Activated CD4-positive, alpha-beta T cell treated with anti-CD3 and anti-CD28 coated beads, Interleukin-2, amount 10 ng/mL, durations not matched to agents 24 days and 14 days (primary cell): ENCODE measurements around the gene GLS. TPM values are rescaled to one million over a fixed set of nuclear protein-coding genes. Genes with fewer than 3 reads are reported as not detected.
A peak's percentile ranks its signal among the peaks of the same experiment; 100 is the strongest.
"Not testable (repeated sequence)": the region's sequence is repeated elsewhere in the genome, so short reads cannot be mapped to it uniquely, and the experiment has no call there.

Source experiments
- DNase-seq: peaks from one replicate; pipeline ENCODE4 v3.0.0; 2022
- H3K27ac Mint-ChIP-seq: one replicate; pipeline ENCODE4 v1.8.0; 2022; ENCODE audit warnings: mild to moderate bottlenecking, mixed read lengths
- H3K27me3 Mint-ChIP-seq: one replicate; pipeline ENCODE4 v1.8.0; 2022; ENCODE audit warnings: mixed read lengths
- H3K36me3 Mint-ChIP-seq: one replicate; pipeline ENCODE4 v1.8.0; 2022; ENCODE audit warnings: low read depth, mild to moderate bottlenecking, mixed read lengths
- H3K4me1 Mint-ChIP-seq: one replicate; pipeline ENCODE4 v1.8.0; 2021; ENCODE audit warnings: mixed read lengths
- H3K4me3 Mint-ChIP-seq: one replicate; pipeline ENCODE4 v1.8.0; 2022; ENCODE audit warnings: mild to moderate bottlenecking, moderate library complexity, mixed read lengths
- H3K9me3 Mint-ChIP-seq: one replicate; pipeline ENCODE4 v1.8.0; 2021; ENCODE audit warnings: mixed read lengths
- intact Hi-C: fragments of 100-400 bp; cut with micrococcal nuclease; formaldehyde crosslinking; loops from one replicate; pipeline ENCODE4 v1.15.1; 2023
- total RNA-seq: library from RNA; stranded (reverse); gene quantifications from 2 replicates; pipeline ENCODE4 v1.2.3, GENCODE V29; 2022

The GLS gene
- total RNA-seq, 1 donor from 2014 or later: 266 TPM

GRCh38 chr2:190993292-190993643, 112.6 kb downstream of the GLS start:
- H3K27me3 Mint-ChIP-seq: no peaks in the 10 kb centered on the region
- H3K36me3 Mint-ChIP-seq: peaks cover 86% of the 10 kb centered on the region
- H3K27ac Mint-ChIP-seq: peak overlapping the region; percentile 79
- intact Hi-C loops: no loop called here
- peaks cover 61% of the 10 kb centered on the region for H3K4me1 Mint-ChIP-seq
- no peak for DNase-seq
- H3K4me3 Mint-ChIP-seq: no peak overlapping the region
- H3K9me3 Mint-ChIP-seq: peaks cover 9% of the 10 kb centered on the region

DNA sequence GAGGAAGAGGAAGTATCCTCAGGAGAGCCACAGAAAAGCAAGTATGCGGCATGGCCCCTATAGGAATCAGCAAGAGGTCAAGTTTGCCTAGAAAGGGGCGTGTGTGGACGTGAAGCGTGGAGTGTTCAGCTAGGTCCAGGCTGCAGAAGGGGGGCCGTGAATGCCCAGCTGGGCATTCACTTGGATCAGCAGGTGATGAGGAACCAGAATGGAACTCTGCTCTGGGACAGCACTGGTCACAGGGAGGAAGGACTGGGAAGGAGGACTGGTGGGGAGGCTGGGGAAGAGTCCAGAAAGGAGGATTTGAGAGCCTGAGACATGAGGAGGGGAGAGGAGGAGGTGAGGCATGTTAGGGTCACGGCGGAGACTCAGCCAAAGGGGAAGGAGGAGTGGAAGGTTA, 113.5 kb downstream of the GLS start:
- Mint-ChIP-seq H3K36me3 (peaks cover 84% of the 10 kb centered on the region), H3K4me1 (peaks cover 63% of the 10 kb centered on the region), H3K27me3 (no peaks in the 10 kb centered on the region), H3K27ac (peak overlapping the region; percentile 79), H3K4me3 (no peak overlapping the region), H3K9me3 (peaks cover 9% of the 10 kb centered on the region)
- no peak for DNase-seq
- intact Hi-C loops: no loop called here

GRCh38 chr2:190995315-190995714, 114.7 kb downstream of the GLS start:
- not testable (repeated sequence) for H3K9me3 Mint-ChIP-seq

DNA sequence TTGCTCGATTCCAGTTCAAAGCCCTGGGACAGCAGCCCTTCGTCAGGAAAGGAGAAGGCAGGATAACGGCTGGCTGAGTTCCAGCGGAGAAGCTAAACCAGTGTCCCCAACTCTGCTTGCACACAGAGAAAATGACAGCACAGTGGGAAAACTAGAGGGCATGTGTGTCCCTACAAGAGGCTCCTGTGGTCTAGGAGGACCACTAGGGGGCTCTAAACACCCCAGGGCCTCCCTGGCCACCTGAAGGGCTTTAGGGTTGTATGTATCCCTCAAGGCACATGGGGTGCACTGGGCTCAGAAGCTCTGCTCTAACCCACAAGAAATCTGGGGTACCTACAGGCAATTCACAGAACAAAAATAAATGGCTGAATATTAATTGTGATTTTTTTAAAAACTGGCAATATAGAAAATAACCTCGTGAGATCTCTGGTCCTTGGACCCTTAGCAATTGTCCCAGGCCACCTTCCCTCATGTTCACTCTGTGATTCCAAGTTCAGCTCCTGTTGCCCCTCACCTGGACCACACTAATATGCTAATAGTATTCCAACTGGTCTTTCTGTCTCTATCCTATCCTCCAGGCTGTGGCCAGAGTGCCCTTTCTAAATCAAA, 115.8 kb downstream of the GLS start:
- peak; percentile 73 for DNase-seq
- H3K27ac Mint-ChIP-seq: peak overlapping the region; percentile 77
- H3K36me3 Mint-ChIP-seq: peaks cover 88% of the 10 kb centered on the region
- H3K4me3 Mint-ChIP-seq: peak overlapping the region; percentile 45
- H3K4me1 Mint-ChIP-seq: peaks cover 78% of the 10 kb centered on the region
- peaks cover 9% of the 10 kb centered on the region for H3K9me3 Mint-ChIP-seq
- H3K27me3 Mint-ChIP-seq: no peaks in the 10 kb centered on the region
- intact Hi-C loops: loop anchor here (1.0 to 2.0 kb wide), 2 partner anchors 16 to 34 kb away; no protein-coding TSS in a partner anchor

More at GRCh38 chr2:190995315-190995714, 114.7 kb downstream of the GLS start:
- peaks cover 86% of the 10 kb centered on the region for H3K36me3 Mint-ChIP-seq
- peak overlapping the region; percentile 77 for H3K27ac Mint-ChIP-seq
- H3K27me3 Mint-ChIP-seq, H3K4me3 Mint-ChIP-seq, intact Hi-C loops: not testable (repeated sequence)
- peak; percentile 59 for DNase-seq
- H3K4me1 Mint-ChIP-seq: peaks cover 69% of the 10 kb centered on the region

DNA sequence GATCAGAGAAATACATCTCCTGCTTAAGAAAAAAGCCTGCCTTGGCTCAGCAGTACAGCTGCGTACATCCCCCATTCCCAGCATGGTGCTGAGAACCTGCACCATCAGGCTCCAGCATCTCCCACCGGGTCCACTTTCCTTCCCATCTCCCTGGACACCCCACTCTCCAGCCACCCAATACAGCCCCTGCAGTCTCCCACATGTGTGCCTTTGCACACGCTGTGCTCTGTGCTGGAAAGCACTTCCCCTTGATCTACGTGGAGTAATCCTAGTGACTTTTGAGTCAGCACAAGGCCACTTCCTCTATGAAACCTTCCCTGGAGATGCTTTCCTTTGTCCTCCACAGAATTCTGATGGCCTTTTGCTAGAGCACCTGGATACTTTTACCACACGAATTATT, 116.3 kb downstream of the GLS start:
- intact Hi-C loops: loop anchor here (1.0 to 2.0 kb wide), 2 partner anchors 16 to 33 kb away; no protein-coding TSS in a partner anchor
- Mint-ChIP-seq H3K4me1 (peaks cover 82% of the 10 kb centered on the region), H3K27ac (peak overlapping the region; percentile 77), H3K9me3 (peaks cover 9% of the 10 kb centered on the region), H3K4me3 (peak overlapping the region; percentile 45), H3K27me3 (no peaks in the 10 kb centered on the region), H3K36me3 (peaks cover 92% of the 10 kb centered on the region)
- DNase-seq: peak; percentile 55

- Mint-ChIP-seq H3K4me1 (peaks cover 82% of the 10 kb centered on the region), H3K27ac (peak overlapping the region; percentile 77), H3K27me3 (no peaks in the 10 kb centered on the region), H3K9me3 (peaks cover 9% of the 10 kb centered on the region), H3K4me3 (peak overlapping the region; percentile 45), H3K36me3 (peaks cover 92% of the 10 kb centered on the region)
- DNase-seq: no peak
- intact Hi-C loops: loop anchor here (2.0 kb wide), 1 partner anchor 15 kb away; no protein-coding TSS in a partner anchor
These were observed 117.0 kb downstream of the GLS start for GRCh38 chr2:190997526-190998113.

DNA sequence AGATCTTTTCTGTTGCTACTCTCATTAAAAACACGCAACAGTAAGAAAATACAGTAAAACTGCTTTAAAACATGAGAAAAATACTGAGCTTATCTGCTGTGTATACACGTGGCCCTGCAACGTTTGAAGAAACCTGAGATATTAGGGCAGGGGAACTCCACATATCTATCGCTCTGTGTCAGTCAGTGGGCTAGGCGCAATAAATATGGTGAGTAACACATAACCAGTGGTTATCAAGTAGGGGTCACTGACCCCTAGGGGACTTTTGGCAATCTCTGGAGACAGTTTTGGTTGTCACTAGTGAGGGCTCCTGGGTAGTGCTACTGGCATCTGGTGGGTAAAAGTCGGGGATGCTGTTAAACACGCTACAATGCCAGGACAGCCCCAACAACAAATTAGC, 118.4 kb downstream of the GLS start:
- peaks cover 83% of the 10 kb centered on the region for H3K4me1 Mint-ChIP-seq
- DNase-seq: peak; percentile 54
- H3K27me3 Mint-ChIP-seq: no peaks in the 10 kb centered on the region
- intact Hi-C loops: no loop called here
- no peak overlapping the region for H3K4me3 Mint-ChIP-seq
- peaks cover 9% of the 10 kb centered on the region for H3K9me3 Mint-ChIP-seq
- peak overlapping the region; percentile 77 for H3K27ac Mint-ChIP-seq
- H3K36me3 Mint-ChIP-seq: peaks cover 94% of the 10 kb centered on the region

DNA sequence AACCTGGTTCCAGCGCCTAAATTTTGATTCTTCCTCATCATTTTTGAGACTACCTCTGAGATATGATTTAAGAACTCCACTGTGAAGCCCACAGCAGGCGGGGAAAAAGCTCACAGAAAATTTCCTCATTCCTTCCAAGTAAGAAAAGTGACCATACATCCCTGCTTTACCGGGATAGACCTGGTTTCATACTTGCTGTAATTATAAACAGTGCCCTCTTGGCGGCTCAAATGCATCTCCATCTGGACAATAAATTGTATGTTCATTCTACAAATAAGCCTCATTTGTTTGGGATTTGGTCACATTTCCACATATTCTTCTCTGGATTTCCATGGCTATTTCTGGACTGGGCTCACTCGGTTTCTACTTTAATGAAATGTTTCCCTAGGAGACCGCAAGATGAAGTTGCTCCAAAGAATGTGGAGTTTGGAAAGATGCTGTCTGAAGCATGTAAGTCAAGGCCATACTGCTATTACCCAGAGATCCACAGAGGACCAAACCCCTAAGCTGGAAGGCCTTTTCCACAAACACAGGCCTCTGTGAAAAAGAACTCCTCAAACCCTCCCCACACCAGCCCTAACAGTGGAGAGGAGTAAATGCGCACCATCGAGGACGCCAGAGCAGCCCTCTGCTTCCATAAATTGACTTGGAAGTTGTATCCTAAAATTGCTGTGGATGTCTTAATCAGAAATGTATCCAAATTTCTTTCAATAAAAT, 119.5 kb downstream of the GLS start:
- H3K27me3 Mint-ChIP-seq: no peaks in the 10 kb centered on the region
- H3K9me3 Mint-ChIP-seq: peaks cover 14% of the 10 kb centered on the region
- intact Hi-C loops: loop anchor here (5.0 kb wide), 1 partner anchor 33 kb away; no protein-coding TSS in a partner anchor
- H3K4me3 Mint-ChIP-seq: no peak overlapping the region
- peaks cover 97% of the 10 kb centered on the region for H3K36me3 Mint-ChIP-seq
- peak overlapping the region; percentile 77 for H3K27ac Mint-ChIP-seq
- H3K4me1 Mint-ChIP-seq: peaks cover 85% of the 10 kb centered on the region
- DNase-seq: no peak

DNA sequence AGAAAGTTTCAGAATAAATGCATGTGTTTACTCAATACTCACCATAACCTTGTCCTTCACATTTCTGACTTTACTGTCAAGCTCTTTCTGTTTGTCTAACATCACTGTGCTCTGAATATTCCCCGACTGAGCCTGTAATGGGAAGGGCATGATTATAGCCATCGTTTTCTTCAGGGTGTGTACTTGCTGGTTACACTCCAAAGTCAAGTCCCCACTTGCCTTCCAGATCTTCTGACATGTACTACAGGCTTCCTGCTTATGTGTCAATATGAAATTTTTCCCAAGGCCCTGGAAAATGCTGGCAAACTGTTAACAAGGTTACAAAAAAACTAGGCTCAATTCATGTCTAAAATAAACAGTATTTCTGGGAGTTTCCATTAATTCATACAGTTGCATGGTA, 120.4 kb downstream of the GLS start:
- H3K27ac Mint-ChIP-seq: peak overlapping the region; percentile 77
- peaks cover 9% of the 10 kb centered on the region for H3K9me3 Mint-ChIP-seq
- peaks cover 97% of the 10 kb centered on the region for H3K36me3 Mint-ChIP-seq
- no peak for DNase-seq
- H3K4me1 Mint-ChIP-seq: peaks cover 79% of the 10 kb centered on the region
- intact Hi-C loops: loop anchor here (5.0 kb wide), 1 partner anchor 34 kb away; no protein-coding TSS in a partner anchor
- H3K27me3 Mint-ChIP-seq: no peaks in the 10 kb centered on the region
- H3K4me3 Mint-ChIP-seq: peak overlapping the region; percentile 13

DNA sequence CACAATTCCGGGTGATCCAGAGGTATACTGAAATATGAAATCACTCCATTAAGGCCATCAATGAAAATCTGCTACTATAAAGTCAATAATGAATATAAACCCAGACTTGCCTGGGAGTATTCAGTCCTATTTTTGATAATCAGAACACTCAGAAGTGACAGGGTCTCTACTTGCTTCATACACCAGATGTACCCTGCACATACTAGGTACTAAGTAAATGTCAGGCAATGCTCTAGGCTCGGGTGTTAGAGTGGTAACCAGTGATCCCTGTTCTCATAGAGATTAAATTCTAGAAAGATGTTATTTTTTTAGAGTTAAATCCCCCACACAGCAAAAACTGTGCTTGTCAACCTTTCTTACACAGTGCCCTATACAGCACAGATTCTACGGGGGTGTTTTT, 121.0 kb downstream of the GLS start:
- no peak for DNase-seq
- Mint-ChIP-seq H3K4me1 (peaks cover 78% of the 10 kb centered on the region), H3K27me3 (no peaks in the 10 kb centered on the region), H3K27ac (peak overlapping the region; percentile 77), H3K36me3 (peaks cover 97% of the 10 kb centered on the region), H3K4me3 (no peak overlapping the region), H3K9me3 (peaks cover 9% of the 10 kb centered on the region)
- intact Hi-C loops: loop anchor here (5.0 kb wide), 1 partner anchor 34 kb away; no protein-coding TSS in a partner anchor

- intact Hi-C loops: loop anchor here (1.0 to 5.0 kb wide), 2 partner anchors 11 to 36 kb away; partner anchors contain the start of gene STAT1
- Mint-ChIP-seq H3K27ac (peak overlapping the region; percentile 75), H3K36me3 (peaks cover 99% of the 10 kb centered on the region), H3K4me1 (peaks cover 75% of the 10 kb centered on the region), H3K4me3 (peak overlapping the region; percentile 1), H3K27me3 (no peaks in the 10 kb centered on the region), H3K9me3 (peaks cover 9% of the 10 kb centered on the region)
- no peak for DNase-seq
These were observed 123.0 kb downstream of the GLS start for GRCh38 chr2:191003405-191004309.

- Mint-ChIP-seq H3K36me3 (peaks cover 92% of the 10 kb centered on the region), H3K27ac (no peak overlapping the region), H3K4me1 (peaks cover 66% of the 10 kb centered on the region), H3K4me3 (peak overlapping the region; percentile 35), H3K9me3 (peaks cover 9% of the 10 kb centered on the region), H3K27me3 (no peaks in the 10 kb centered on the region)
- intact Hi-C loops: no loop called here
- DNase-seq: no peak
These were observed 125.7 kb downstream of the GLS start for GRCh38 chr2:191006297-191006696.
